ENCODE data around the gene OR5M10.

Gene OR5M10

GRCh38 chr11:56543739-56544138 lies 33.8 kb downstream of the OR5M10 start:
- no peak for TF ChIP-seq CTCF (IDR thresholded peaks at IDR 0.05; ENCODE audit: low read depth, low read length, missing control alignments)
- no peak overlapping the region for H3K4me3 ChIP-seq (ENCODE audit: low read depth, low read length)
- DNase-seq (ENCODE audit: low read depth) = no peak

GRCh38 chr11:56543157-56543556 lies 34.4 kb downstream of the OR5M10 start, which contains the start of gene OR5M11:
Gene OR5M11, minus strand, starts transcription at chr11:56543257. Its CDS starts 0 bp downstream, at chr11:56543257.
- TF ChIP-seq CTCF (IDR thresholded peaks at IDR 0.05; ENCODE audit: low read depth, low read length, missing control alignments) = no peak
- H3K4me3 ChIP-seq (ENCODE audit: low read depth, low read length) = no peak within 1 kb of the TSS
- no peak for DNase-seq (ENCODE audit: low read depth)

- H3K4me3 ChIP-seq (ENCODE audit: low read depth, low read length) = no peak overlapping the region
- no peak for TF ChIP-seq CTCF (IDR thresholded peaks at IDR 0.05; ENCODE audit: low read depth, low read length, missing control alignments)
- no peak for DNase-seq (ENCODE audit: low read depth)
These were observed 44.3 kb downstream of the OR5M10 start for GRCh38 chr11:56533054-56533740.

GRCh38 chr11:56531856-56532255 lies 45.7 kb downstream of the OR5M10 start:
- no peak for TF ChIP-seq CTCF (IDR thresholded peaks at IDR 0.05; ENCODE audit: low read depth, low read length, missing control alignments)
- no peak for DNase-seq (ENCODE audit: low read depth)
- H3K4me3 ChIP-seq (ENCODE audit: low read depth, low read length) = no peak overlapping the region

Data from GM12864 (cell line).